Thyroid gland (tissue), 4 donors: Measurements from ENCODE around the gene C9orf152.

Source experiments
- POLR2A ChIP-seq, 2 donors: fragments of 450-650 bp; IDR thresholded peaks; one replicate each; pipeline ENCODE4 v1.6.1; 2017; ENCODE audit warnings: antibody characterized with exemption in 2 of 2, mild to moderate bottlenecking in 2 of 2, moderate library complexity in 1 of 2
- TF ChIP-seq, protein P1 (sequence below), 6 experiments: fragments of 200-600 bp in 3 of 6; fragments of 450-650 bp in 3 of 6; sonication (generic) in 3 of 6; IDR thresholded peaks; one replicate each; pipeline ENCODE4 v1.5.1; 2016 to 2019; ENCODE audit warnings: antibody characterized with exemption in 6 of 6, mild to moderate bottlenecking in 2 of 6, inconsistent platforms in 1 of 6, moderate library complexity in 1 of 6

DNA sequence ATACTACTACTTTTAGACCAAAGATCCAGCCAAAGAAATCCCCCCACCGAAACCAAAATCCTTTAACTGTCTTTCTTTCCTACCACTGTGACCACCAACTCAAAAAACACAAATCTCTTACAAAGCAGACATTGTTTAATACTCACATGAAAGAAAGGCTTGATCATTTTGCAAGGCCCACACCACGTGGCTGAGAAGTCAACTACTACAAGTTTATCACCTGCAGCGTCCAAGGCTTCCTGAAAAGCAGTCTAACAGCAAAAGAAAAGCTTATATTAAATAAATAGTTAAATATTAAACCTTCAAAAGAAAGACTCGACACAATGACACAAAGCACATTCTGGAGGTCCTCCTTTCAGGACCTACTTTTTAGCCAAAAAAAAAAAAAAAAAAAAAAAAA is 43.3 kb upstream of the C9orf152 start:
- TF ChIP-seq, protein P1, sequence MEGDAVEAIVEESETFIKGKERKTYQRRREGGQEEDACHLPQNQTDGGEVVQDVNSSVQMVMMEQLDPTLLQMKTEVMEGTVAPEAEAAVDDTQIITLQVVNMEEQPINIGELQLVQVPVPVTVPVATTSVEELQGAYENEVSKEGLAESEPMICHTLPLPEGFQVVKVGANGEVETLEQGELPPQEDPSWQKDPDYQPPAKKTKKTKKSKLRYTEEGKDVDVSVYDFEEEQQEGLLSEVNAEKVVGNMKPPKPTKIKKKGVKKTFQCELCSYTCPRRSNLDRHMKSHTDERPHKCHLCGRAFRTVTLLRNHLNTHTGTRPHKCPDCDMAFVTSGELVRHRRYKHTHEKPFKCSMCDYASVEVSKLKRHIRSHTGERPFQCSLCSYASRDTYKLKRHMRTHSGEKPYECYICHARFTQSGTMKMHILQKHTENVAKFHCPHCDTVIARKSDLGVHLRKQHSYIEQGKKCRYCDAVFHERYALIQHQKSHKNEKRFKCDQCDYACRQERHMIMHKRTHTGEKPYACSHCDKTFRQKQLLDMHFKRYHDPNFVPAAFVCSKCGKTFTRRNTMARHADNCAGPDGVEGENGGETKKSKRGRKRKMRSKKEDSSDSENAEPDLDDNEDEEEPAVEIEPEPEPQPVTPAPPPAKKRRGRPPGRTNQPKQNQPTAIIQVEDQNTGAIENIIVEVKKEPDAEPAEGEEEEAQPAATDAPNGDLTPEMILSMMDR (IDR thresholded peaks at IDR 0.05), result no peak
- no peak for TF ChIP-seq POLR2A (IDR thresholded peaks at IDR 0.05)
